ENCODE results near the gene PGAM5. TPM values are rescaled to one million over a fixed set of nuclear protein-coding genes. Genes with fewer than 3 reads are reported as not detected.

The PGAM5 gene
- total and polyA plus RNA-seq, 2 of the 13 experiments (the other 11 are each of a cell fraction or from before 2014, with no cell fraction given), result 18.0 to 77.9 TPM

GRCh38 chr12:132662901-132663755 lies 47.5 kb upstream of the PGAM5 start (continued):
- TF ChIP-seq MEIS1 (CRISPR knock-in tag; IDR thresholded peaks at IDR 0.05; ENCODE audit: borderline replicate concordance), result no peak

- no peak overlapping the region for H3K27ac ChIP-seq (ENCODE audit: extremely low read length, insufficient read depth, low read length)
- H3K27me3 ChIP-seq (ENCODE audit: control insufficient read depth in 1 of 2, insufficient read depth in 2 of 2, low read length in 2 of 2), result no peaks in the 10 kb centered on the region
- ATAC-seq (no peak), DNase-seq (ENCODE audit: low spot score) (no peak), FAIRE-seq (no peak)
- no peaks in the 10 kb centered on the region for H4K20me1 ChIP-seq (ENCODE audit: insufficient read depth, low read length)
- no peak overlapping the region for H3K4me2 ChIP-seq (ENCODE audit: low read depth, low read length)
- intact Hi-C loops (cut with micrococcal nuclease; ENCODE audit: unreplicated experiment) (no loop called here), in situ Hi-C loops (cut with HindIII; ENCODE audit: extremely low pct_ligation_motif_present, low pct_unique_long_range_greater_than_20kb) (no loop called here)
- POLR2A ChIA-PET, result no interaction called here
- H3K36me3 ChIP-seq (replicated peaks in 1 of 2; ENCODE audit: control insufficient read depth in 1 of 2, insufficient read depth in 2 of 2, low read length in 2 of 2), result peaks cover 38 to 87% of the 10 kb centered on the region in 2 experiments
- 98% methylated on average over 21 of the region's 21 CpGs for WGBS (ENCODE audit: low lambda C conversion rate)
- H3K4me3 ChIP-seq (replicated peaks in 1 of 3; ENCODE audit: insufficient read depth in 1 of 3, low read depth in 2 of 3, low read length in 3 of 3), result no peak overlapping the region
- no peak overlapping the region for H2AFZ ChIP-seq (ENCODE audit: low read length)
- no TSS peak for BruUV-seq (replicated peaks)
- no peaks in the 10 kb centered on the region for H3K9me3 ChIP-seq (ENCODE audit: low read length)
- H3K79me2 ChIP-seq (ENCODE audit: insufficient read depth, low read length), result no peaks in the 10 kb centered on the region
- no peaks in the 10 kb centered on the region for H3K4me1 ChIP-seq (ENCODE audit: insufficient read depth, low read length)
- CTCF ChIA-PET (ENCODE audit: low intra/inter-chr PET ratio, low total read pairs), result no interaction called here
- no peak overlapping the region for H3K9ac ChIP-seq (ENCODE audit: insufficient read depth, low read depth, low read length)
- TF ChIP-seq HMG20B (CRISPR knock-in tag; conservative IDR thresholded peaks at IDR 0.05), result no peak
- TF ChIP-seq ZNF468 (CRISPR knock-in tag; IDR thresholded peaks at IDR 0.05), result no peak
- no peak for TF ChIP-seq ZNF724P (CRISPR knock-in tag; IDR thresholded peaks at IDR 0.05; ENCODE audit: borderline replicate concordance)
Observed at GRCh38 chr12:132664206-132665148, 46.2 kb upstream of the PGAM5 start.
